Measurements from ENCODE around the gene PPFIBP1. TPM values are rescaled to one million over a fixed set of nuclear protein-coding genes. Genes with fewer than 3 reads are reported as not detected.

PPFIBP1 gene
- total and polyA plus RNA-seq, 9 of the 15 experiments (the other 6 are each of a cell fraction or from before 2014, with no cell fraction given) = 0.46 to 3.5 (median 1.8) TPM

DNA sequence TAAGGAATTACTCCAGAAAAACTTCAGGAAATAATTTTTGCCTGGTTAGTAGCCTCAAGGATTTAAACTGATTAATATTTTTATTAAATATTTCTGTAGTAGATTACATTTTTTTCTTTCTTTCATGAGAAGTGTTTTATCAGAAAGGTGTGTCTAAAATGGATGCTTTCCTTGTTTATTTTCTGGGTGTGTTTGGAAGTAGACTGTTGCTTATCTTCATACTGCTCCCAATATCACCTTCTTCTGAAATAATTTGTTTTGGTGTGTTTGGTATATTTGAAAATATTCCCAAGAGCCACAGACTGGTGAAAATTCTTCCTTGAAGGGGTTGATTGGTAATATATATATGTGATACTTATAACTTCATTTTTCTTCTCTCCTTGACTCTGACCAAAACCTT lies 162.1 kb downstream of the PPFIBP1 start (continued):
- TF ChIP-seq ZNF232 (CRISPR knock-in tag; IDR thresholded peaks at IDR 0.05) = no peak

DNA sequence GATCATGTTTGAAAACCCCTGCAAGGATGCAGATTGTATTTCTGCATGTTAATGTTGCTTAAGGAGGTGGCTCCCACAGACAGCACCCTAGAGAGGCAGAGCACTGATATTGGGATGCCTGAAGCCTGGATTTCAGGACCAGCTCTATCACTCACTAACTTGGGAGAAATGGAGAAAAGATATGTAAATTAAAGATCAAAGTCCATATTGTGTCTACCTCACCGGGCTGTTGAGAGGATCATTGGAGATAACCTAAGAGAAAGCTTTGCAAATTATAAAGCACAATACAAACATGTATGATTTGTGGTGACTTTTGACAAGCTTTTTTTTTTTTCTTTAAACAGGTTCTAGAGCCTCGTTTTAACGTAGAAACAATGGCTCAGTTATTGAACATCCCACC lies 164.7 kb downstream of the PPFIBP1 start:
- CTCF ChIA-PET (ENCODE audit: low intra/inter-chr PET ratio) = no interaction called here
- no peaks in the 10 kb centered on the region for H4K20me1 ChIP-seq (replicated peaks; ENCODE audit: control insufficient read depth, insufficient read depth, low read length)
- no peaks in the 10 kb centered on the region for H3K9me1 ChIP-seq (ENCODE audit: control insufficient read depth, insufficient read depth, low read length)
- no peak overlapping the region for H3K4me2 ChIP-seq (ENCODE audit: insufficient read depth, low read length)
- H3K27me3 ChIP-seq (ENCODE audit: control insufficient read depth in 2 of 2, insufficient read depth in 2 of 2, low read length in 2 of 2) = peaks cover 10 to 13% of the 10 kb centered on the region in 2 experiments; a peak in 3 of 5 replicates
- intact Hi-C loops (cut with micrococcal nuclease) = no loop called here
- DNase-seq (ENCODE audit: extremely low read depth in 1 of 4, low spot score in 3 of 4) = no peak
- H3K4me3 ChIP-seq = no peak overlapping the region
- no peak overlapping the region for H2AFZ ChIP-seq (ENCODE audit: low read depth, low read length)
- ATAC-seq = no peak
- TF ChIP-seq, protein P1, sequence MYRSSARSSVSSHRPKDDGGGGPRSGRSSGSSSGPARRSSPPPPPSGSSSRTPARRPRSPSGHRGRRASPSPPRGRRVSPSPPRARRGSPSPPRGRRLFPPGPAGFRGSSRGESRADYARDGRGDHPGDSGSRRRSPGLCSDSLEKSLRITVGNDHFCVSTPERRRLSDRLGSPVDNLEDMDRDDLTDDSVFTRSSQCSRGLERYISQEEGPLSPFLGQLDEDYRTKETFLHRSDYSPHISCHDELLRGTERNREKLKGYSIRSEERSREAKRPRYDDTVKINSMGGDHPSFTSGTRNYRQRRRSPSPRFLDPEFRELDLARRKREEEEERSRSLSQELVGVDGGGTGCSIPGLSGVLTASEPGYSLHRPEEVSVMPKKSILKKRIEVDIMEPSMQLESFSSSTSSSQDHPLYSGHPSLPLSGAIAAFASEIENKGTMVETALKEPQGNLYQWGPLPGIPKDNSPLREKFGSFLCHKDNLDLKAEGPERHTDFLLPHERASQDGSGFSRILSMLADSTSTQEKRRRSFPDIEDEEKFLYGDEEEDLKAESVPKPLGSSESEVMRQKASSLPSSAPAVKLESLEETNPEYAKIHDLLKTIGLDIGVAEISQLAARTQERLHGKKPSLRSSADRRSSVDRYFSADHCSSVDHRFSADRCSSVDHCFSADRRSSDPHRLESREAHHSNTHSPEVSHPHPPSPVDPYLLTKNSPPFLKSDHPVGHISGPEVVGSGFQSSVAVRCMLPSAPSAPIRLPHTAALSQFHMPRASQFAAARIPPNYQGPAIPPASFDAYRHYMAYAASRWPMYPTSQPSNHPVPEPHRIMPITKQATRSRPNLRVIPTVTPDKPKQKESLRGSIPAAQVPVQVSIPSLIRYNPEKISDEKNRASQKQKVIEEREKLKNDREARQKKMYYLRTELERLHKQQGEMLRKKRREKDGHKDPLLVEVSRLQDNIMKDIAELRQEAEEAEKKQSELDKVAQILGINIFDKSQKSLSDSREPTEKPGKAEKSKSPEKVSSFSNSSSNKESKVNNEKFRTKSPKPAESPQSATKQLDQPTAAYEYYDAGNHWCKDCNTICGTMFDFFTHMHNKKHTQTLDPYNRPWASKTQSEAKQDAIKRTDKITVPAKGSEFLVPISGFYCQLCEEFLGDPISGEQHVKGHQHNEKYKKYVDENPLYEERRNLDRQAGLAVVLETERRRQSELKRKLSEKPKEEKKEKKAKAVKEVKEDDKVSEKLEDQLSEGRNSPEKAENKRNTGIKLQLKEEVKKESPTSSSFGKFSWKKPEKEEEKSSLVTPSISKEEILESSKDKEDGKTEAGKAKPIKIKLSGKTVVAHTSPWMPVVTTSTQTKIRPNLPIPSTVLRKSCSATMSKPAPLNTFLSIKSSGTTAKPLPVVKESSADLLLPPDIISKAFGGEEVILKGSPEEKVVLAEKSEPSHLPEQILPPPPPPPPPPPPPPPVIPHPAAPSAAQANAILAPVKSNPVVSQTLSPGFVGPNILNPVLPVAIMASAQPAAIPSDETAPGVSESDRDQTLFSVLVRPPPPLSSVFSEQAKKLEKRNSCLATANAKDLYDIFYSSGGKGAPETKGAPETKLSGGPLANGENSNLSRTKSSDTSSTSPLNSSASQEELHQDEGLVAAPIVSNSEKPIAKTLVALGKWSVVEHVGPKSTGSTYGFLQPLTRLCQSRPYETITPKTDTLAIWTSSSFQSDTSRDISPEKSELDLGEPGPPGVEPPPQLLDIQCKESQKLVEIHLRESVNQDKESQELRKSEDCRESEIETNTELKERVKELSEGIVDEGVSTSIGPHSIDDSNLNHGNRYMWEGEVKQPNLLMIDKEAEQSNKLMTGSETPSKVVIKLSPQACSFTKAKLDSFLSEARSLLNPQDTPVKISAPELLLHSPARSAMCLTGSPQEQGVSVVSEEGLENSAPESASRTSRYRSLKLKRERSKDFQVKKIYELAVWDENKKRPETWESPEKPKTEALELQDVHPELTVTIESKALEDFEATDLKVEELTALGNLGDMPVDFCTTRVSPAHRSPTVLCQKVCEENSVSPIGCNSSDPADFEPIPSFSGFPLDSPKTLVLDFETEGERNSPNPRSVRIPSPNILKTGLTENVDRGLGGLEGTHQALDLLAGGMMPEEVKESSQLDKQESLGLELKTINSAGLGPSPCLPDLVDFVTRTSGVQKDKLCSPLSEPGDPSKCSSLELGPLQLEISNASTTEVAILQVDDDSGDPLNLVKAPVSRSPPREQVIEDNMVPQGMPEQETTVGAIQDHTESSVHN (IDR thresholded peaks at IDR 0.05; ENCODE audit: borderline replicate concordance in 1 of 2, low read depth in 1 of 2) = no peak
- no TSS peak for BruUV-seq (replicated peaks)
- H3K9me3 ChIP-seq (replicated peaks; ENCODE audit: control insufficient read depth, insufficient read depth, low read depth, low read length) = no peaks in the 10 kb centered on the region
- H3K9ac ChIP-seq (ENCODE audit: insufficient read depth in 1 of 2, low read depth in 2 of 2, low read length in 2 of 2) = no peak overlapping the region
- no peak overlapping the region for H3K27ac ChIP-seq (ENCODE audit: extremely low read depth, low read depth, low read length)
- H3K36me3 ChIP-seq (ENCODE audit: control insufficient read depth, insufficient read depth, low read length) = no peaks in the 10 kb centered on the region
- FAIRE-seq = no peak
- H3K4me1 ChIP-seq (replicated peaks in 1 of 2; ENCODE audit: control insufficient read depth in 2 of 2, insufficient read depth in 2 of 2, low read length in 2 of 2) = no peaks in the 10 kb centered on the region
- POLR2A ChIA-PET = interaction anchor here (1.1 kb wide), 1 partner anchor 21 kb away, joined by 3 read pairs; no protein-coding TSS in a partner anchor
- in situ Hi-C loops (cut with MboI) = no loop called here
- WGBS (ENCODE audit: insufficient coverage, low coverage, missing lambda C conversion rate) = 4% methylated on average over 3 of the region's 3 CpGs
- H3K79me2 ChIP-seq (ENCODE audit: control insufficient read depth, insufficient read depth, low read length) = no peaks in the 10 kb centered on the region

Data from K562 (cell line).